NCI-H526 treated with DMSO at 0.1 percent for 48 hours (cell line): ENCODE results near the gene SCP2.

Experiments
- DNase-seq: peaks from one replicate; lab custom pipeline; 2025; lab: John Stamatoyannopoulos, UW

SCP2 gene

GRCh38 chr1:53068314-53069099 lies 141.4 kb downstream of the SCP2 start:
- DNase-seq, result no peak

GRCh38 chr1:53069265-53069662 lies 142.2 kb downstream of the SCP2 start:
- no peak for DNase-seq

GRCh38 chr1:53069663-53070327 lies 142.7 kb downstream of the SCP2 start:
- no peak for DNase-seq

- DNase-seq, result no peak
Observed at GRCh38 chr1:53070621-53071020, 143.5 kb downstream of the SCP2 start.

- no peak for DNase-seq
Observed at GRCh38 chr1:53071167-53071865, 144.2 kb downstream of the SCP2 start.

GRCh38 chr1:53071915-53072314 lies 144.8 kb downstream of the SCP2 start:
- DNase-seq, result no peak

- DNase-seq, result no peak
Observed at GRCh38 chr1:53073287-53073686, 146.2 kb downstream of the SCP2 start.

GRCh38 chr1:53073868-53074311 lies 146.8 kb downstream of the SCP2 start:
- no peak for DNase-seq

- no peak for DNase-seq
Observed at GRCh38 chr1:53074313-53075154, 147.5 kb downstream of the SCP2 start.

GRCh38 chr1:53075206-53075605 lies 148.1 kb downstream of the SCP2 start:
- no peak for DNase-seq

GRCh38 chr1:53075761-53076163 lies 148.7 kb downstream of the SCP2 start:
- no peak for DNase-seq

GRCh38 chr1:53076165-53076564 lies 149.1 kb downstream of the SCP2 start:
- no peak for DNase-seq

- no peak for DNase-seq
Observed at GRCh38 chr1:53076721-53077598, 149.9 kb downstream of the SCP2 start.

GRCh38 chr1:53077599-53077965 lies 150.5 kb downstream of the SCP2 start:
- no peak for DNase-seq

GRCh38 chr1:53078333-53079101 lies 151.4 kb downstream of the SCP2 start:
- DNase-seq, result no peak

GRCh38 chr1:53079251-53079650 lies 152.2 kb downstream of the SCP2 start:
- no peak for DNase-seq

GRCh38 chr1:53080041-53080440 lies 153.0 kb downstream of the SCP2 start:
- no peak for DNase-seq

GRCh38 chr1:53080769-53081168 lies 153.7 kb downstream of the SCP2 start:
- DNase-seq, result no peak

- DNase-seq, result no peak
Observed at GRCh38 chr1:53081384-53082066, 154.4 kb downstream of the SCP2 start.
